Brain pericyte (primary cell): Measurements from ENCODE around the gene SH2D4B.

Source experiments
- DNase-seq: peaks from one replicate; pipeline ENCODE4 v3.0.0-alpha.2; 2012; ENCODE audit warnings: low read depth, low spot score

SH2D4B gene

GRCh38 chr10:80589726-80590373, 52.1 kb downstream of the SH2D4B start:
- no peak for DNase-seq

- DNase-seq = no peak
Measured at GRCh38 chr10:80590585-80591125, 53.0 kb downstream of the SH2D4B start.

DNA sequence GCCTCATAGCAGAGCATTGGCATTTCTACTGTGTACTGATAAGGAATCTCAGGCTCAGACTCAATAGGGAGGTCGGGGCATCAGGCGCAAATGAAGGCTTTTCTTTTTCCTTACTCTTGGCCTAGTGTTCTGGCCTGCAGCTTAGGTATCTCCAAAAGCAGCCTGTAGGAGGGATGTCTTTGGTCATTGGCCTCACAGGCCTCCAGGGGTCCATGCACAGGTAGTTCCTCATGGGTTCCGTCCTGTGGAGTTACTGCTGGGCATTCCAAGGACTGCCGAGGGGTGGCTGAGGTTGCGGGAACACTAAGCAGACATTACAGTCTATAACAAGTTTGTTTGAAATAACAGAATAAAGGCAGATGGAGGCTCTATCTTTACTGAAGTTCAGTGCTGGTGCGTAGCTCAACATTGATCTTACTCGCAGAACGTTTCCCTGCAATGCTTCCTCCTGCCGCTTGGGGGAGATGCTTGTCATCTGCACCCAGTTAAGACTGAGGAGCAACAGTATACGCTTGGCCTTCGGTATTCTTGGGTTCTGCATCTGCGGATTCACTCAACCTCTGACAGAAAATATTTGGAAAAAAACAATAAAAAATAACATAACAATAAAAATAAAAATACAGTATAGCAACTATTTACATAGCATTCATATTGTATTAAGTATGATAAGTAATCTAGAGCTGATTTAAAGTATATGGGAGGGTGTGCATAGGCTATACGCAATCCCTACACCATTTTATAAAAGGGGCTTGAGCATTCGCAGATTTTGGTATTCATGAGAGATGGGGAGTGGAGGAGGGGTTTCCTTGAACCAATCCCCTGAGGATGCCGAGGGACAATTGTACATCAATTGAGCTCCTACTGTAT, 58.9 kb downstream of the SH2D4B start:
- DNase-seq = no peak

DNA sequence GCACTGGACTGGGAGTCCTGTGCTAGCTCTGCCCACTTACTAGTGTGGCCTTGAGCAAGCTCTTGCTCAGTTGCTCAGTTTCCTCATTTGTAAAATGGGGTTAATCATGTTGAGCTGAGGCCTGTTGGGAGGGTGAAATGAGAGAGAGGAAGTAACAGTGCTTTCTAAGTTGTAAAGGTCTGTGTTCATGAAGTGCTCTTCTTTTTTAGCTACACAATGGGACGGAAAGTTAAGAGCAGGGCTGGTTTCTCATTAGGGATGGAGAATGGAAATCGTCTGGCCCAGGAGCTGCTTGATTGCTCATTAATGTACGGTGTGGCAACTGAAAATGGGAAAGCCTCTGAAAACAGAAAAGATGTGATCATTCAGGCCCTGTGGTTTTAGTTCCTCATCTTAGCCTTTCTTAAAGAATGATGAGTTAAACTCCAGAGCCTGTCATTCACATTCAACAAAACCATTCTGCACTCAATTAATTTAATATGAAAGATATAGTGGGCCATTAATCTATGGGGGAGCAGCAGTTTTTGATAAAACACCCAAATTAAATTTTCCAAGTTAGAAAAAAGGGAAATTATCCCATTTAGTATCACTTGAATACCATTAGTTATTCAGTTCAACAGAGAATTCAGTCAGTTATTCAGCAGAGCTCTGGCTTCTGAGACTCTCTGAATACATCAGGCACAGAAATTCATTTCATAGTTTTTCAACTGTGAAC, 60.5 kb downstream of the SH2D4B start:
- DNase-seq = no peak

GRCh38 chr10:80598951-80599350, 61.2 kb downstream of the SH2D4B start:
- DNase-seq = no peak

DNA sequence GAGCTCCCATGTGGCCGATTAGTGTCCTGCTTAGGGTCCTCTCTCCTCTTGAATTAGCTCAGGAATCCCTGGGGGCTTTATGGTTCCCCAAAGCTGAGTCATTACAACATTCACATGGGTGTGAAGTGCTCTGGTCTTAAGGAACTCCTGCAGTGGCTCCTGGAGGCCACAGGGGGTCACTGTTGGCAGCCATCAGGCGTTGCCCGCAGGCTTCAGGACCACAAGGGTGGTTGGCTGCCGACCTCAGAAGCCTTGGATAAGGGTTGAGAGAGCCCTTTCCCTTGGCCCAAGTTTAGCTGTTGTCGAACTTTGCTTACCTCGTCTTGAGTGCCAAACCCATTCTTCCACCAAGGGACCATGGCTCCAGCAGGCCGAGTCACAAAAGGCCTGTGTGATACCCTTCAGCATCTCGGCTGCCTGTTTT, 61.7 kb downstream of the SH2D4B start:
- no peak for DNase-seq

GRCh38 chr10:80600256-80600655, 62.6 kb downstream of the SH2D4B start:
- no peak for DNase-seq

- no peak for DNase-seq
Measured at GRCh38 chr10:80602881-80603280, 65.2 kb downstream of the SH2D4B start.

GRCh38 chr10:80603516-80603915, 65.8 kb downstream of the SH2D4B start:
- no peak for DNase-seq

- no peak for DNase-seq
Measured at GRCh38 chr10:80608706-80609105, 71.0 kb downstream of the SH2D4B start.

- no peak for DNase-seq
Measured at GRCh38 chr10:80609331-80609730, 71.6 kb downstream of the SH2D4B start.

- DNase-seq = no peak
Measured at GRCh38 chr10:80611481-80612185, 73.9 kb downstream of the SH2D4B start.

DNA sequence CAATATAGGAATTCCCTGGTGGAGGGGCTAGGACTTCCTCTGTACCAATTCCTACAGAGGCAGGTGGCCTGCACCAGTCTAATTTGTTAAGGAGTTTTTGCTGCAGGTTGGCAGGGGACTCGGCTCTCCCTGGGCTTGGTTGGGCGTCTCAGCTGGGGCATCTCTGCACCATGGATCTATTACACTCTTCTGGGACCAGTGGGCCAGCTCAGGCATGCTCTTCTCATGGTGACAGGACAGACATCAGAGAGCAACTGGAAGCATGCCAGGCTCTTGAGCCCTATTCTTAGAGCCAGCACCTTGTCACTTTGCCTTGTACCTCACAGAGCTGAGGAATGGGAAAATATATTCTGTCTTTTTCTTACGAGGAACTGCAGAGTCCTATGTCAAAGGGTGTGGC, 74.6 kb downstream of the SH2D4B start:
- no peak for DNase-seq

GRCh38 chr10:80613466-80614170, 75.9 kb downstream of the SH2D4B start:
- DNase-seq = no peak

- no peak for DNase-seq
Measured at GRCh38 chr10:80614576-80615416, 77.1 kb downstream of the SH2D4B start.

DNA sequence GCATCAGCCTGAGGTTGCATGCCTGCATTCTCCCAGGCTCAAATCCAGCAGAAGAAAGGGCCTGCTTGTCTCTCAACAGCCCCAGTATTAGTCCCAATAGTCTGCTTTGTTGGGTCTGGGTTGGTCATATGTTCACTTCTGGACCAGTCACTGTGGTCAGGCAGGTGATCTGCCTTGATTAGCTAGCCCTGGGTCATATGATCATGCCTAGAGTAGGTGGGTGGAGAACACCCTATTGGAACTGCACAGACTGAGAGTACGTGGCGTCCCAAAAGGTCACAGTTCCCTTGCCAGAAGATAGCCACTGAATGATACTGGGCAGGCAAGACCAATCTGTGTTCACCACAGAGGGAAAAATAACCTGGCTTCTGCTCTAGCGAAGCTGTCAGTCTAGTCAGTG, 80.1 kb downstream of the SH2D4B start:
- no peak for DNase-seq

- DNase-seq = no peak
Measured at GRCh38 chr10:80619036-80619435, 81.3 kb downstream of the SH2D4B start.

DNA sequence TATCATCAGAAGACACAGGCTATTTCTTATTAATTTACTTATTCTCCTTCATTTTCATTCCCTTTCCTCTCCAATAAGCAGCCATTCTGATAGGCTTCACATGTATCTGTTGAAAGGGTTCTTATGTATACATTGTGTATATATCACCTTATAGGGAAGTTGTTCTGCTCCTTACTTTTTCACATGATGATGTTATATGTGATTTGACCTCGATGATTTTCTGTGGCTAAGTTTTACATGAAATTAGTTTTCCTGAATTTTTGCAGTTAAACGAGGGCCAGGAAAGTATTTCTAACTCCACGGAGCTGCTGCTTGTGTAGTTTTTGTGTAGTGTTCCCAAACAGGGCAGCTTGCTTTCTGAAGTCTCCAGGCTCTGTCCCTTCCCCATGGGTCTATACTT, 84.5 kb downstream of the SH2D4B start:
- DNase-seq = no peak

GRCh38 chr10:80630324-80630723, 92.6 kb downstream of the SH2D4B start:
- no peak for DNase-seq

GRCh38 chr10:80632742-80633141, 95.0 kb downstream of the SH2D4B start:
- no peak for DNase-seq
